ENCODE results near the gene CPNE2. TPM values are rescaled to one million over a fixed set of nuclear protein-coding genes. Genes with fewer than 3 reads are reported as not detected.

Gene CPNE2
- total RNA-seq, 1 donor from 2014 or later, result 36.6 TPM

GRCh38 chr16:57178196-57178595, 85.8 kb downstream of the CPNE2 start:
- no peak overlapping the region for H3K27ac ChIP-seq
- intact Hi-C loops (cut with DNase I), result no loop called here
- H3K9me3 ChIP-seq, result no peaks in the 10 kb centered on the region
- no peak for TF ChIP-seq CTCF (IDR thresholded peaks at IDR 0.05)
- H3K4me3 ChIP-seq, result no peak overlapping the region
- no peak for DNase-seq (ENCODE audit: low spot score in 2 of 2)
- H3K36me3 ChIP-seq, result peaks cover under 1 to 9% of the 10 kb centered on the region in 2 donors
- no peaks in the 10 kb centered on the region for H3K27me3 ChIP-seq
- no peaks in the 10 kb centered on the region for H3K4me1 ChIP-seq

GRCh38 chr16:57178793-57179212, 86.4 kb downstream of the CPNE2 start:
- H3K27ac ChIP-seq, result no peak overlapping the region
- no peak for DNase-seq (ENCODE audit: low spot score in 2 of 2)
- TF ChIP-seq CTCF (IDR thresholded peaks at IDR 0.05), result no peak
- H3K36me3 ChIP-seq, result peaks cover 0 to 3% of the 10 kb centered on the region in 2 donors
- H3K27me3 ChIP-seq, result no peaks in the 10 kb centered on the region
- H3K9me3 ChIP-seq, result no peaks in the 10 kb centered on the region
- H3K4me3 ChIP-seq, result no peak overlapping the region
- H3K4me1 ChIP-seq, result no peaks in the 10 kb centered on the region
- intact Hi-C loops (cut with DNase I), result no loop called here

- H3K9me3 ChIP-seq, result no peaks in the 10 kb centered on the region
- H3K4me1 ChIP-seq, result peaks cover 0 to 1% of the 10 kb centered on the region in 2 donors
- DNase-seq (ENCODE audit: low spot score in 2 of 2), result no peak
- TF ChIP-seq CTCF (IDR thresholded peaks at IDR 0.05), result no peak
- H3K27ac ChIP-seq, result no peak overlapping the region
- no peak overlapping the region for H3K4me3 ChIP-seq
- H3K27me3 ChIP-seq, result no peaks in the 10 kb centered on the region
- H3K36me3 ChIP-seq, result peaks cover 0 to 3% of the 10 kb centered on the region in 2 donors
- intact Hi-C loops (cut with DNase I), result no loop called here
Measured at GRCh38 chr16:57179215-57179828, 86.9 kb downstream of the CPNE2 start.

- no peak overlapping the region for H3K4me3 ChIP-seq
- H3K27me3 ChIP-seq, result no peaks in the 10 kb centered on the region
- intact Hi-C loops (cut with DNase I), result loop anchor here (10.0 kb wide), 2 partner anchors 549 to 621 kb away; partner anchors contain the start of genes KIFC3, MT1A and MT1M
- no peak overlapping the region for H3K27ac ChIP-seq
- TF ChIP-seq CTCF (IDR thresholded peaks at IDR 0.05), result no peak
- peaks cover 5 to 22% of the 10 kb centered on the region in 2 donors for H3K4me1 ChIP-seq
- DNase-seq (ENCODE audit: low spot score in 2 of 2), result no peak
- H3K9me3 ChIP-seq, result no peaks in the 10 kb centered on the region
- H3K36me3 ChIP-seq, result peaks cover 0 to 3% of the 10 kb centered on the region in 2 donors
Measured at GRCh38 chr16:57184113-57184512, 91.7 kb downstream of the CPNE2 start.

GRCh38 chr16:57184887-57185445, 92.6 kb downstream of the CPNE2 start:
- Histone ChIP-seq H3K27ac (peak overlapping the region; percentile 95), H3K36me3 (peaks cover 0 to 3% of the 10 kb centered on the region in 2 donors), H3K27me3 (no peaks in the 10 kb centered on the region), H3K4me3 (peak overlapping the region; percentile 70 to 94), H3K9me3 (no peaks in the 10 kb centered on the region), H3K4me1 (peaks cover 5 to 22% of the 10 kb centered on the region in 2 donors)
- no peak for DNase-seq (ENCODE audit: low spot score in 2 of 2)
- no peak for TF ChIP-seq CTCF (IDR thresholded peaks at IDR 0.05)
- intact Hi-C loops (cut with DNase I), result loop anchor here (5.0 to 10.0 kb wide), 6 partner anchors 93 to 620 kb away; partner anchors contain the start of genes CPNE2, HERPUD1, KIFC3 and MT1A
